GM18873 (cell line): ENCODE data around the gene CGB2.
"Not testable (repeated sequence)": the region's sequence is repeated elsewhere in the genome, so short reads cannot be mapped to it uniquely, and the experiment has no call there.

ENCODE experiments used
- ATAC-seq: cut with Tn5 transposase; IDR thresholded peaks from one replicate; pipeline ENCODE4 v1.9.1; 2021; ENCODE audit warnings: mild to moderate bottlenecking, moderate library complexity, moderate number of reproducible peaks; ENCODE audit not compliant: unreplicated experiment, low FRiP score

Gene CGB2

GRCh38 chr19:49009828-49010227 lies 21.9 kb upstream of the CGB2 start:
- ATAC-seq, result no peak

- ATAC-seq, result no peak
Observed at GRCh38 chr19:49010453-49010852, 21.2 kb upstream of the CGB2 start.

- ATAC-seq, result no peak
Observed at GRCh38 chr19:49011194-49011593, 20.5 kb upstream of the CGB2 start.

- ATAC-seq, result no peak
Observed at GRCh38 chr19:49014123-49014869, 17.4 kb upstream of the CGB2 start.

- ATAC-seq, result no peak
Observed at GRCh38 chr19:49014870-49015255, 16.8 kb upstream of the CGB2 start.

- ATAC-seq, result no peak
Observed at GRCh38 chr19:49016067-49016839, 15.4 kb upstream of the CGB2 start.

- no peak for ATAC-seq
Observed at GRCh38 chr19:49017041-49017665, 14.5 kb upstream of the CGB2 start, which contains the start of gene LHB. Gene LHB, minus strand, starts transcription at chr19:49017091. Its CDS starts 10 bp downstream, at chr19:49017081.

GRCh38 chr19:49017666-49018351 lies 13.9 kb upstream of the CGB2 start:
- no peak for ATAC-seq

- ATAC-seq, result not testable (repeated sequence)
Observed at GRCh38 chr19:49018388-49019241, 13.1 kb upstream of the CGB2 start.

- ATAC-seq, result no peak
Observed at GRCh38 chr19:49019242-49019932, 12.3 kb upstream of the CGB2 start.

GRCh38 chr19:49020342-49020741 lies 11.3 kb upstream of the CGB2 start:
- ATAC-seq, result no peak

GRCh38 chr19:49020931-49021895 lies 10.5 kb upstream of the CGB2 start:
- no peak for ATAC-seq

- no peak for ATAC-seq
Observed at GRCh38 chr19:49022116-49022515, 9.6 kb upstream of the CGB2 start.

GRCh38 chr19:49024233-49024632 lies 7.5 kb upstream of the CGB2 start, which contains the start of gene CGB3:
Gene CGB3, minus strand, starts transcription at chr19:49024333. Its CDS starts 362 bp downstream, at chr19:49023971.
- ATAC-seq, result not testable (repeated sequence)

- not testable (repeated sequence) for ATAC-seq
Observed at GRCh38 chr19:49025088-49025487, 6.6 kb upstream of the CGB2 start.

GRCh38 chr19:49025599-49025998 lies 6.1 kb upstream of the CGB2 start:
- not testable (repeated sequence) for ATAC-seq

GRCh38 chr19:49028686-49029085 lies 3.0 kb upstream of the CGB2 start:
- ATAC-seq, result not testable (repeated sequence)

GRCh38 chr19:49029749-49030148 lies 1.9 kb upstream of the CGB2 start:
- not testable (repeated sequence) for ATAC-seq
